C4-2B (cell line): ENCODE data around the gene CCDC88B.

ENCODE experiments used
- CTCF ChIP-seq: fragments of 450-650 bp; conservative IDR thresholded peaks from 2 replicates; pipeline ENCODE4 v1.5.1; 2017; ENCODE audit warnings: mild to moderate bottlenecking
- ZFX ChIP-seq: fragments of 450-650 bp; IDR thresholded peaks from 2 replicates; pipeline ENCODE4 v1.6.1; 2017

DNA sequence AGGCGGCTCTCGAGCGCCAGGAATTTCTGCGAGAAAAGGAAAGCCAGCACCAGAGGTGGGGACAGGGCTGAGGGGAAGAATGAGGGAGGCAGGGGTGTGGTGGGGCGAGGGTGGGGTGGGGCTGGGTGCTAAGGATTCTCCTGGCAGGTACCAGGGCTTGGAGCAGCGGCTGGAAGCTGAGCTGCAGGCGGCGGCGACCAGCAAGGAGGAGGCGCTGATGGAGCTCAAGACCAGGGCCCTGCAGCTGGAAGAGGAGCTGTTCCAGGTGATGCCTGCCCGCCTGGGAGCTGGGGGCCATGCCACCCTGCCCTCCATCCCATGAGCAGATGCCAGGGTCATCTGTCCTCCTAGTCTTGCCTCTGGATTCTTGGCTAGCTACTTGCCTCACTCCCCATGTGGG, 9.4 kb downstream of the CCDC88B start:
- no peak for TF ChIP-seq CTCF
- no peak for TF ChIP-seq ZFX
